Measurements from ENCODE around the gene ARPC3.
"Not testable (repeated sequence)": the region's sequence is repeated elsewhere in the genome, so short reads cannot be mapped to it uniquely, and the experiment has no call there.

ARPC3 gene

DNA sequence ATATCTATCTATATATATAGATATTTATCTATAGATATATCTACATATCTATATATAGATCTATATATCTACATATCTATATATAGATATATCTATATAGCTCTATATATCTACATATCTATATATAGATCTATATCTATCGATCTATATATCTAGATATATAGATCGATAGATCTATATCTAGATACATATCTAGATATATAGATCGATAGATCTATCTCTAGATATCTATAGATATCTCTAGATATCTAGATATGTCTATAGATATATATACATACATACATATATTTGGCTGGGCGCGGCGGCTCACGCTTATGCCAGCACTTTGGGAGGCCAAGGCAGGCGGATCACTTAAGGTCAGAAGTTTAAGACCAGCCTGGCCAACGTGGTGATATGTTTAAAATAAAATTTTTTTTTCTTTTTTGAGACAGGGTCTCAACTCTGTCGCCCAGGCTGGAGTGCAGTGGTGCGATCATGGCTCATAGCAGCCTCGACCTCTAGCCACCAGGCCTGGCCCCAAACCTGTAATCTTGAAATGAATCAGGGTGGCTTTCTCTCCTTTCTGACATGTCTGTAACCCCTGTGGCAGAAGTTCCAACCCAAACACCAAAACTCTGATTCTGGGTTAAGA, 18.1 kb downstream of the ARPC3 start:
- Mint-ChIP-seq H3K27me3 (no peaks in the 10 kb centered on the region), H3K27ac (no peak overlapping the region), H3K4me1 (no peaks in the 10 kb centered on the region), H3K9me3 (no peaks in the 10 kb centered on the region), H3K4me3 (no peak overlapping the region), H3K36me3 (peaks cover 4% of the 10 kb centered on the region)

DNA sequence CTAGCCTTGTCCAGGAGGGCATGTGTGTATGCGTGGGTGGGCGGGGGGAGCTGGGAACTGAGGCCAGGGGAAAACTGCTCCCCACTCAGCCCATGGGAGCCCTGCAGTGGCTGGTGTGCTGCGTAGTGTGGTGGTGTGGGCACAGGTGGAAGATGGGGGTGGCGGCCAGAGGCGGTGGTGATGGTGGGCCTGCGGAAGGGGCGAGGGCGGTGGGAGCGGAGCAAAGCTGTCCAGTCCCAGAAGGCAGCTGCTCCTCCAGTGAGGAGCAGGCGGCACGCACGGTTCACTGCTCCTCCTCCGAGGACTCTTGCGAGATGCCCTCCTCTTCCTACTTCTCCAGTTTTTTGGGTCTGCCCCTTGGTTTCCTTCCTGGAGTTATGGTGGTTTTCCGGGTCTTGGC, 20.5 kb downstream of the ARPC3 start:
- not testable (repeated sequence) for H3K9me3 Mint-ChIP-seq, H3K36me3 Mint-ChIP-seq, H3K4me3 Mint-ChIP-seq, H3K4me1 Mint-ChIP-seq, H3K27me3 Mint-ChIP-seq, H3K27ac Mint-ChIP-seq

DNA sequence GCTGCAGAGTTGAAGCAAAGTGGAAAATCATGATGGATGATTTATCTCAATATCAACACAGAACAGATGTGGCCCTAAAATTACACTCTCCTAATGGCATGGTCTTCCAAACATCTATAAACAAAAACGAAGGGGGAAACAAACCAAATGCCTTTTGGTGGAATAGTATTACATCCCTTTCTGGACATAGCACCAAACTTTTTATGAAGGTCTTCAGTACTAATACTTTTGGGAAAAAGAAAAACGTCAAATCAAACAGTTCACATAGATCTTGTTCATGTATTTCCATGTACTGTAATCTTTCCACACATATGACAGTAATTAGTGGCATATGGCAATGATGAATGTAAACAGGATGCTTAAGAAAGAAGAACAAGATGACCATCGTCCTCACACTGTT, 23.7 kb downstream of the ARPC3 start:
- no peaks in the 10 kb centered on the region for H3K9me3 Mint-ChIP-seq
- no peak overlapping the region for H3K27ac Mint-ChIP-seq
- no peaks in the 10 kb centered on the region for H3K27me3 Mint-ChIP-seq
- H3K36me3 Mint-ChIP-seq: no peaks in the 10 kb centered on the region
- no peaks in the 10 kb centered on the region for H3K4me1 Mint-ChIP-seq
- H3K4me3 Mint-ChIP-seq: no peak overlapping the region

DNA sequence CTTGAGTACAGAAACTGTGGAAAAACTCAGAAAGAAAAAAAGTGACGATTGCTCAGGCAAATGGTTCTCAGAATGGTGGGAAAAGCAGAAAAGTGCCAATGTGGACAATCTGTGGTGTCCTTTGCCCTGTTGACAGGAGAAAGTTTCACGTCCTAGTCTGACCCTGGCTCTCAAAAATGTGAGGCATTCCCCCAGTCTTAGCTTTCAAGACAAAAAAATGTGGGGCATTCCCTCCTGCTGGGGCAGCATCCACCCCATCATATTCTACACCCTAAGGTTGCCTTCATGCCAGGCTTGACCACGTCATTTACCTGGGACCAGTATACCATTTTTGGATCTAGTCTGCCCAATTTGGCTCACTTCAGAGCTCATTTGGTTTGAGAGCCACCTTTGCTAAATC, 25.9 kb downstream of the ARPC3 start:
- no peaks in the 10 kb centered on the region for H3K9me3 Mint-ChIP-seq
- H3K27me3 Mint-ChIP-seq: no peaks in the 10 kb centered on the region
- no peak overlapping the region for H3K27ac Mint-ChIP-seq
- H3K4me3 Mint-ChIP-seq: no peak overlapping the region
- no peaks in the 10 kb centered on the region for H3K36me3 Mint-ChIP-seq
- no peaks in the 10 kb centered on the region for H3K4me1 Mint-ChIP-seq

DNA sequence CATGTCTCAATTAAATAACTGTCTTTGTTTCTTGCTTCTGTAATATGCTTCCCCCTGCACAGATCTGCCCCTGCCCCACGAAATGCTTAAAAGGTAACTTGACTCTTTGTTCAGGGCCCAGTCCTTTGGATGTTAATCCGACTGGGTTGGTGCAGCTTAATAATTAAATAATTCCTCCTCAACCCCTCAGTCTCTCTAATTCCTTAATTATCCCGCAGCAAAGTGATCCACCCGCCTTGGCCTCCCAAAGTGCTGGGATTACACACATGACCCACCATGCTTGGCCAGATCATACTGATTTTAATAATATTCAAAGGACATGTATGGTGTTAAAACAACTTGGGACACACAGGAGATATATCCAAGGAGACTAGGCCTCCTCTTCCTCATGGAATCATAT, 28.4 kb downstream of the ARPC3 start:
- no peaks in the 10 kb centered on the region for H3K9me3 Mint-ChIP-seq
- H3K4me3 Mint-ChIP-seq: no peak overlapping the region

DNA sequence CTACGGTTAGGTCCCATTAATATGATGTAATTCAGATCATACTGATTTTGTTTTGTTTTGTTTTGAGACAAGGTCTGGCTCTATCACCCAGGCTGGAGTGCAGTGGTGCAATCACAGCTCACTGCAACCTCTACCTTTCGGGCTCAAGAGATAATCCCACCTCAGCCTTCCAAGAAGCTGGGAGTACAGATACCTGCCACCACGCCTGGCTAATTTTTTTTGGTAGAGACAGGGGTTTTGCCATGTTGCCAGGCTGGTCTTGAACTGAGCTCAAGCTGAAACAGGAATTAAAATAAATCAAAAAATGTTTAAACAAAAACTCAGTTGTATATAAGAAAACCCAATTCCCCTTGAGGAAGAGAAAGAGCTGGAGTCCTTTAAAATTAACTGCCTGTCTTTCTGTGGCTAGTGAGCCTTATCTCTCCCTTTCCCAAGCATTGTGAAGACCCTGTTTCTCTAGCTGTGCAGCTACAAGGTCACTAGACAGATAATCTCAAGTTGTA, 28.9 kb downstream of the ARPC3 start:
- Mint-ChIP-seq H3K27me3 (no peaks in the 10 kb centered on the region), H3K4me1 (no peaks in the 10 kb centered on the region), H3K4me3 (no peak overlapping the region), H3K36me3 (no peaks in the 10 kb centered on the region), H3K9me3 (no peaks in the 10 kb centered on the region), H3K27ac (no peak overlapping the region)

More for the DNA sequence above, 28.4 kb downstream of the ARPC3 start:
- H3K36me3 Mint-ChIP-seq: no peaks in the 10 kb centered on the region
- no peak overlapping the region for H3K27ac Mint-ChIP-seq
- H3K27me3 Mint-ChIP-seq: no peaks in the 10 kb centered on the region
- no peaks in the 10 kb centered on the region for H3K4me1 Mint-ChIP-seq

DNA sequence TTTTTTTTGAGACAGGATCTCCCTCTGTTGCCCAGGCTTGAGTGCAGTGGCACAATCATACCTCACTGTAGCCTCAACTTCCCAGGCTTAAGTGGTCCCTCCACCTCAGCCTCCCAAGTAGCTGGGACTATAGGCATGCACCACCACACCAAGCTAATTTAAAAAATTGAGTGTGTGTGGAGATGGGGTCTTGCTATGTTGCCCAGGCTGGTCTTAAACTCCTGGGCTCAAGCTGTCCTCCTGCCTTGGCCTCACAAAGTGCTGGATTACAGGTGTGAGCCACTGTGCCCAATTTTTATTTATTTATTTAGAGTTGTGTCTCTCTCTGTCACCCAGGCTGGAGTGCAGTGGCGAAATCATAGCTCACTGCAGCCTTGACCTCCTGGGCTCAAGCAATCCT, 29.5 kb downstream of the ARPC3 start:
- H3K27ac Mint-ChIP-seq, H3K36me3 Mint-ChIP-seq, H3K4me1 Mint-ChIP-seq, H3K4me3 Mint-ChIP-seq, H3K27me3 Mint-ChIP-seq, H3K9me3 Mint-ChIP-seq: not testable (repeated sequence)

DNA sequence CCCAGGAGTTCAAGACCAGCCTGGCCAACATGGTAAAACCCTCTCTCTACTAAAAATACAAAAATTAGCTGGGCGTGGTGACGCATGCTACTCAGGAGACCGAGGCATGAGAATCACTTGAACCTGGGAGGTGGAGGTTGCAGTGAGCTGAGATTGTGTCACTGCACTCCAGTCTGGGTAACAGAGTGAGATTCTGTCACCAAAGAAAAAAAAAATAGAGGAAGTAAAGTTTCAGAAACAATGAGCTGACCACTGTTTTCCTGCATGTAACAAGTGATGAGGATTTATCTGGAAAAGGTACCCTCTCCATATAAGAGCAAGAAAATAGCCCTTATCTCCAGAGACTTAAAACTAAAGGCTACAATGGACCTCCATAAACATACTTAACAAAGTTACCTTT, 33.0 kb downstream of the ARPC3 start:
- not testable (repeated sequence) for H3K27me3 Mint-ChIP-seq, H3K4me1 Mint-ChIP-seq, H3K4me3 Mint-ChIP-seq, H3K9me3 Mint-ChIP-seq, H3K27ac Mint-ChIP-seq, H3K36me3 Mint-ChIP-seq

DNA sequence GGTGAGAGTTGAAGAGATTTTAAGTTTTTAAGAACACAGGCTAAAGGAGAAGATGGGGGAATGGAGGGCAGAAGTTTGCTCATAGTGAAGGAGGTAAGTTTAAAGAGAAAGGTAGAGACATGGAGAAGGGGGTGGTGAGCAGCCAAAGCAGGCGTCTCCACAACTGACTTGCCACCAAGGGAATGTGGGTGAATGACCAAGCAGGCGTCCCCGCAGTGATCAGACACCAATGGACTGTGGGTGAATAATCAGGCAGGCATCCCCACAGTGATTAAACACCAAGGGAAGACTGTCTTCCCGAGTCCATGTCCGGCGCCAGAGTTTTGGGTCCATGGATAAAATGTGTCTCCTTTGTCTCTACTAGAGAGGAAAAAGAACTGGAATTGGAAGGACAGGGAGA, 40.1 kb downstream of the ARPC3 start:
- H3K4me1 Mint-ChIP-seq, H3K27me3 Mint-ChIP-seq, H3K4me3 Mint-ChIP-seq, H3K36me3 Mint-ChIP-seq, H3K27ac Mint-ChIP-seq, H3K9me3 Mint-ChIP-seq: not testable (repeated sequence)

DNA sequence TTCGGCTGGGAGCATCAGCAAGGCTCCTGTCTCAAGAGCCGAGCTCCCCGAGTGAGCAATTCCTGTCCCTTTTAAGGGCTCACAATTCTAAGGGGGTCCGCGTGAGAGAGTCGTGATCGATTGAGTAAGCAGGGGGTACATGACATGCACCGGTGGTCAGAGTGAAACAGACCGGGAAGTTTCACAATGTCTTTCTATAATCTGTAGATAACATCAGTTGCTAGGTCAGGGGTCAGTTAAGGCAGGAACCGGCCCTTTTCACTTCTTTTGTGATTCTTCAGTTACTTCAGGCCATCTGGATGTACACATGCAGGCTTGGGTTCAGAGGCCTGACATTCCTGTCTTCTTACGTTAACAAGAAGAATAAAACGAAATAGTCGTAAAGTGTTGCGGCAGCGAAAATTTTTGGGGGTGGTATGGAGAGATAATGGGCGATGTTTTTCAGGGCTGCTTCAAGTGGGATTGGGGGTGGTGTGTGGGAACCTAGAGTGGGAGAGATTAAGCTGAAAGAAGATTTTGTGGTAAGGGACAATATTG, 44.9 kb downstream of the ARPC3 start:
- not testable (repeated sequence) for H3K27ac Mint-ChIP-seq, H3K9me3 Mint-ChIP-seq, H3K36me3 Mint-ChIP-seq, H3K27me3 Mint-ChIP-seq, H3K4me3 Mint-ChIP-seq
- H3K4me1 Mint-ChIP-seq: peaks cover 17% of the 10 kb centered on the region

DNA sequence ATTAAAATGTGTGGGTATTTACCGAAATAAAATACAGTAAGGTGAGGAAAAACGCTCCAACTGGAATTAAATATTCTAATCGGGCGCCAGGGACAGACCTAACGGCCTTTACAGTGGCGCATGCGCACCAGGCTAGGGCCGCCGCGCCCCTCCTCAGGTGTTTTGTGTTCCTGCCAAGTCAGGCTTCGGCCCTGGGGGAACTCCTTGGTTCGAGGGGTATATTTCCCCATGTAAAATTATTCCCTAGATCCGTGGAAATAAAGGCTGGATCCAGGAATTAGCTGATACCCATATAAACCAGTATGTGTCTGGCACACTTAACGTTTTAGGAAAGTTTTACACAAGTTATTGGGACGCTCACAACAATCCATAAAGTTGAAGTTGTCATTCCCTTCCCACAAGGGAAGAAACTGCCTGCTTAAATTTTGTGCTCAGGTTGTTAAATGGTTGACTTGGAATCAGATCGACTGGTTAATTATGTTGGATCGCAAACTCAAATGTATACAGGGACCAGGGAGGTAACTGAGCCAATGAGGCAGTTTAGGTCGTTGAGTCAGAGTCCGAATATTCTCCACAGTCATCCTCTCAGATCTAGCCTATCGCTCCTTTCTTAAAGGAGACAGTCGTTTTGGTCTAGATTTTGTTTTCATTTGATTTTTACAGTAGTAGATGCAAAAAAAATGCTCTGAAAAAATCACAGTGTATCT, 46.0 kb downstream of the ARPC3 start:
- Mint-ChIP-seq H3K4me3 (peak overlapping the region; percentile 100), H3K27me3 (no peaks in the 10 kb centered on the region), H3K27ac (peak overlapping the region; percentile 100), H3K9me3 (no peaks in the 10 kb centered on the region), H3K36me3 (peaks cover 8% of the 10 kb centered on the region), H3K4me1 (peaks cover 25% of the 10 kb centered on the region)

DNA sequence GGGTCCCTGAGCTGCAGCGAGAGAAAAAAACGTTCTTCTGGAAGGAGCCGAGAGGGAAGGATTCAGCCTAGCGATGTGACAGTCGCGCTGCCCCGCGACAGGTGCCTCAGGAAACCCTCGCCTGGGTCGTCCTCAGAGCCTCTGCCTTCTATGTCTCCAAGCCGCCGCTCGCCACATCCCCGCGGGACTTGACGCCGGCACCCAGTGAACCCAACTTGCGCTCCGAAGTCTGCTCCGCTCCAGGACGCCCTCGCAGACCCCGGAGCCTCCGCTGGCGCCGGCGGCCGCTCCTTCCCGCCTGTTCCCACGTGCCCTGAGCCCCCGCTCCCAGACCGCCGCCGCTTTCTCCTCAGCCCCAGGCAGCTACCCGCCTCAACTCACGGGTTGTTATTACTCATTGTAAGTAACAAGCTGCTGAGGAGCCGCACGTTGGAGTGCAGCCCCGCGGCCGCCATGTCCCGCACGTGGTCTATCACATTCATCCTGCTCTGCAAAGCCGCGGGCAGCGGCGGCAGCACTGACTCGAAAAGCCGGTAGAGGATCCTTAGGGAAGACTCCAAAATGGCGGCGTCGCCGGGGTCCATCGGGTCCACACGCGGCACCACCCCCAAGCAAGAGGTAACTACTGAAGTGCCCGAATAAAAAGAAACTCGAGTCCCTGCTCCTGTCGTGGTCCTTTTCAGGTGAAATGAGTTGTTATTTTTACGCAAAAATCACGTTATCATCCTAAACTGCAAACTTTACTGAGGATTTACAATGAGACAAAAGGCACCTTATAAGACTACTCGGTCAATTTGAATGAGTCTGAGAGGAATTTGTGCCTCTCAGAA, 46.8 kb downstream of the ARPC3 start, which contains the start of gene ANAPC7:
ANAPC7 (minus strand) TSS at position 563 of the 830 bp plus-strand sequence; CDS start at position 482, 81 bp downstream.
- H3K36me3 Mint-ChIP-seq: peaks cover 8% of the 10 kb centered on the region
- no peaks in the 10 kb centered on the region for H3K27me3 Mint-ChIP-seq
- no peaks in the 10 kb centered on the region for H3K9me3 Mint-ChIP-seq
- peak within 1 kb of the TSS; percentile 100 for H3K27ac Mint-ChIP-seq
- H3K4me1 Mint-ChIP-seq: peaks cover 26% of the 10 kb centered on the region
- peak within 1 kb of the TSS; percentile 100 for H3K4me3 Mint-ChIP-seq
